NCI-H748 treated with DMSO at 0.1 percent for 48 hours (cell line): ENCODE results near the gene APMAP.

Experiments
- DNase-seq: peaks from one replicate; lab custom pipeline; 2025; lab: John Stamatoyannopoulos, UW

Gene APMAP

DNA sequence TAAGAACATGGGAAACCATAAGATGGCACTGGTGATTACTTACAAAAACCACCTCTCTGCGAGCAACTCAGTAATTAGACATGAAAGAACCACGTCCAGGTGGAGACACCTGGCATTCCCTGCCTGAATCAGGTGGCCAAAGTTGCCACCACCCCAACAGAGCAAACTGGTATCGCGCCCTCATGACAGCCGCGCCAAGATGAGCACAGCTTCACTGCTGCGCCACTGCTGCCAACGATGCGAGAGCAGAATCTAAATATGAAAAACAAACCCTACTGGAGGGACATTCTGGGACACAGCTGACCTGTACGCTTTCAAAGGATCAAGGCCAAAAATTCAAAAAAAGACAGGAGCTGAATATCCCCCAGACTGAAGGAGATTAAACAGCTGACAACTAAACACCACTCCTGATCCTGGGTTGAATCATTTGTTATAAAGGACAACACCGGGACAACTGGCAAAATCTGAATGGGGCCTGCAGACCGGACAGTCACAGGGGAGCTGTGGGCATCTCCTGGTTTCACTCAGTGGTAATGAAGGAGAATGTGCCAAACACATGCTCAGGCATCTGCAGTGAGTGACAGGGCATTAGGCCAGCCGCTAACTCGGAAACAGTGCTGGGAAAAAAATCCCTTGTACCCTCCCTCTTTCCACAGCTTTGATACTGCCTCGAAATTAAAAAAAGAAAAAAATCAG, 26.1 kb downstream of the APMAP start:
- no peak for DNase-seq

DNA sequence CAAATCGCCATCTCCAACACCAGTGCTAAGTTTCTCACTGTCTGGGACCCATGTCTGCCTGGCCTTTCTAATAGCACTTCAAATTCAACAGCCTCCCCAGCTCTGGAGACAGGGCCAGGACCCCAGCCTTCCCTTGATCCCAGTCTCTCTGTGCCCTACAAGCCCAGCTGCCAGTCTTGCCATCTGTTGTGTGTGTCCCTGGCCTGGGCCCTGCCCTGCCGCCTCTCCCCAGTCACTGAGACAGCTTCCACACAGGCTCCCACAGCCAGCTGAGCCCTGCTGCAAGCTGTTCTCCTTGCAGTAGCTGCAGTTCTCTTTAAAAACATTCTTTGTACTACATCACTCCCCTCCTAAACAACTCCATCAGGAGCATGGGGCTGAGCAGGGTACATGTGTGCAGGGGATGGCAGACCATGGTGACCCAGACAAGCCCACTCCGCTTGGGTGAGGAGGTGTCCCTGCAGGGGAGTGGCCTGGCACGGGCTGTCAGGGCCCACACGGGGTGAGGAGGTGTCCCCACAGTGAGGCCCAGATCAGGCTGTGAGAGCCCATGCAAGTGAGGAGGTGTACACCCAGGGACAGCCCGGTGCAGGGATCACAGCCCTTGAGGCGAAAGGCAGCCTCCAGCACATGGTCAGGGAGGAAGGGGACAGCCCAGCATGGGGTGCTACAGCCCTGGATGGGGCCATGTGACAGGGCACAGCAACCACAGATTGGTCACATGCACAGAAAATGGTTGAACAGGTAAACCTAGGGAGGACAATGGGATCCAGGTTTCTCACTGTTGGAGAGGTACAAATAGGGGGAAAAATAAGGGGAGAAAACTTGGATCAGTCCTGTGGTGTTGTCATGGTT, 27.3 kb downstream of the APMAP start:
- DNase-seq, result no peak

DNA sequence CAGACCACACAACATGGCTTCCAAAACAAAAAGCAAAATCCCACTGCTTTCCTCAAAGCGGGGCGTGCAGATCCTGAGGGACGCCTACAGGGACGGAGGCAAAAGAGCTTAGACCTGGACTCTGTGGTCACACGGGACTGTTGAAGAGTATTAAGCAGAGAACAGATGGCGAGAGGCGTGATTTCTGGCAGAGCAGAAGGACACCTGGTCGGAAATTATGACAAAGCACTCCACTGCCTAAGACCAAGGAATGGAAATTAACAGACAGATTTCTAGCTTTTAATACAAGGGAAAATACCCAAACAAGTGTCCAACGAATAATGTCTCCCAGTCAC, 28.1 kb downstream of the APMAP start:
- no peak for DNase-seq

DNA sequence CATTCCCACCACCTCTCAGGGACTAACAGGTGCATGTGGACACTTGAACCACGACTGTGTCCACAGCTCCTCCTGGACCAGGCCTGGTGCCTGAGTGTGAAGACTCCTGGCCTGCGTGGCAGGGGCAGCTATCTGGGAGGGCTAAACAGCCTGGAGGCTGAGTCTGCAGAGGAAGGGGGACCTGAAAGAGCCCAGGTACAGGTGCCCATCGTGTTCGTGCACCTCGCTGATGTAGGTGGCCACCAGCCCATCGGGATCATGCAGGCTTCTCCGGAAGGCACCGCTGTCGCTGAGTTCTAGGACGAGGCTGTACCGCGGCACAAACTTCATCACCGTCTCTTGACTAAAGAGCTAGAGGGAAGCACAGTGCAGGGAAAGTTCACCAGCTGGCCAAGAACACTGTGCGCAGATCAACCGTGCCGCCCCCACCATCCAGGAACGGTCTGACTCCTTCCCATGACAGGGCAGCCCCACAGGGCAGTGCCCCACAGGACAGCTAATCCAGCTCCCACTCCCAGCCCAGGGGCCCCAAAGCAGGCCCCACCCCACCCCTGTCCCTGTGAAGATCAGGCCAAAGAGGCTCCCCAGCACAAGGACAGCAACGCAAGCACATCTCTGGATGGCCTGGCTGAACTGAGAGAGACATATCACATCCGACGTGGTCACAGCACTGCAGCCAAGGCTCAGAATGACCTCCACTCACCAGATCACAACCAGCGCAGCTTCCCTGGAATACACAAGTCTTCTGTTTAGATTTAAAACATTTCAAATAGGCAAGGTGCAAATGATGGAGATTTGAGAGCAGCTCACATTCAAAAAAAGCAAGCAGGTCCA, 28.7 kb downstream of the APMAP start:
- DNase-seq, result no peak

DNA sequence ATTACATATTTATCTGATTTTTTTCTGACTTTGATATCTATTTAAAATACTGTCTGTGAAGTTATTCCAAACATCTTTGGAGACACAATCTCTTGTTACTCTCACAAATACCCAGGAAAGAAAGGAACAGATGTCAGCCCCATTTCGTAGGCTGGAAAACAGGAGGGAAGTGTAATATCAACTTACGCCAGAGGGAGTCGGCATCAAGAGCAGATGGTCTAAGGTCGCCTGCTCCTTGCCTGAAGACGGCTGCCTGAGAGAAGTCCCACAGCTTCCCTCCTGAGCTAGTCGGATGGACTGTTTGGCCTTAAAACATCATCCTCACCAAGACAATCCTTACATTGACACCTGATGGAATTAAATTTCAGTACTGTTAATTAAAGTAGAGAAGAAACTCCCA, 30.0 kb downstream of the APMAP start:
- DNase-seq, result no peak

DNA sequence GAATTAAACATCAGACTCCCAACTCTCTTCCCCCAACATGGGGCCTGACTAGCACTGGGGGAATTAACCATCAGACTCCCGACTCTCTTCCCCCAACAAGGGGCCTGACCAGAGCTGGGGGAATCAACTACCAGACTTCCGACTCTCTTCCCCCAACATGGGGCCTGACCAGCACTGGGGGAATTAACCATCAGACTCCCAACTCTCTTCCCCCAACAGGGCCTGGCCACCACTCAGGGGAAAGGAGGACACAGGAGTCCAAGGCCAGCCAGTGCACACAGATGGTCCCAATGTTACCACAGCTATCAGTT, 30.4 kb downstream of the APMAP start:
- no peak for DNase-seq

DNA sequence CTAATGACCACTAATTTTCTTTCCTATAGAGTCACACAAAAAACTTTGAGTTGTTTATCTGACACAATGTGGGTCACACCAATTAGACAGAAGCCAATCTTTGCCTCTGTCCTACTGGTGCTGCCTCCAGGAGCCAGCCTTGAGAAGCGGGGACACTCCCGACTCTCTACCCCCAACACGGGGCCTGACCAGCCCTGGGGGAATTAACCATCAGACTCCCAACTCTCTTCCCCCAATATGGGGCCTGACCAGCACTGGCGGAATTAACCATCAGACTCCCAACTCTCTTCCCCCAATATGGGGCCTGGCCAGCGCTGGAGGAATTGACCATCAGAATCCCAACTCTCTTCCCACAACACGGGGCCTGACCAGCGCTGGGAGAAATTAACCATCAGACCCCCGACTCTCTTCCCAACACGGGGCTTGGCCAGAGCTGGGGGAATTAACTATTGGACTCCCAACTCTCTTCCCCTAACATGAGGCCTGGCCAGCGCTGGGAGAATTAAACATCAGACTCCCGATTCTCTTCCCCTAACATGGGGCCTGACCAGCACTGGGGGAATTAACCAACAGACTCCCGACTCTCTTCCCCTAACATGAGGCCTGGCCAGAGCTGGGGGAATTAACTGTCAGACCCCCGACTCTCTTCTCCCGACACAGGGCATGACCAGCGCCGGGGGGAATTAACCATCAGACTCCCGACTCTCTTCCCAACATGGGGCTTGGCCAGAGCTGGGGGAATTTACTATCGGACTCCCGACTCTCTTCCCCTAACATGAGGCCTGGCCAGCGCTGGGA, 31.0 kb downstream of the APMAP start:
- no peak for DNase-seq

DNA sequence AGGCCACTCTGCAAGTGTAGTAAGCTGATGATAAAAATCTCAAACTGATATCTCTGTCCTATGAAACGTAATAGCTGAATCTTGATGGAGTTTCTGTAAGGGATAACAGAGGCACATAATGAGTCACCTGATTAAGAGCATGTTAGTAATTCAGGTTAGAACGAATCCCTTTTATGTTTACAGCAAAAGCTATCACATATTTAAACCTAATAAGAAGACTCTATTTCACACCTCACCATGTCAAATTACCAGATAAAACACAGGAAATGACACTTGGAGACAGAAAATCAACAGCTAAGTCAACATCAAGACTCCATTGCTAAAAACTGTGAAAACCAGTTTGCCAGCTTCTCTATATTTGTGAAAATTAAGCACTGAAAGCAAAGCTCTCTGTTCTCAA, 31.7 kb downstream of the APMAP start:
- peak; percentile 16 for DNase-seq

DNA sequence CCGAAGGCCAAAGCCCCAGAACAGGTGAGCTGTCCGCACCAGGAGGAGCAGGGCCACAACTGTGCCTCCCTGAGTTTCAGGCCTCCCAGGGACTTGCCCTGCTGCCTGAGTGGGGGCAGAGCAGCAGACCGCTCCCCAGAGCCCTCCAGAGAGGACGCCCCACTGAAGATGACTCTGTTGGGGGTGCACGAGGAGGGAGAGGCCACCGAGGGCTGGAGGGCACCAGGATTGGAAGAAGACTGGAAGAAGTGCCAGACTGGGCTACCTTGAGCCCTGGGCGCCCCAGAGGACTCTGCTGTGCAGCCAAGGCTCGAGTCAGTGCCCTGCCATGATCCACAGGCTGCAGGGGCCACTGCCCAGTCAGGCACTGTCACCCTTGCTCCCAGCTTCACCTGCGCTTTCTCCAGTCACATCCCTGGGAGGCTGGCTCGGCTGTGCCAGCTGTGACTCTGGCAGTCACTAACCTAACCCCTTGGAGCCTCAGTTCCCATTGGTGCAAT, 32.2 kb downstream of the APMAP start:
- DNase-seq, result no peak

DNA sequence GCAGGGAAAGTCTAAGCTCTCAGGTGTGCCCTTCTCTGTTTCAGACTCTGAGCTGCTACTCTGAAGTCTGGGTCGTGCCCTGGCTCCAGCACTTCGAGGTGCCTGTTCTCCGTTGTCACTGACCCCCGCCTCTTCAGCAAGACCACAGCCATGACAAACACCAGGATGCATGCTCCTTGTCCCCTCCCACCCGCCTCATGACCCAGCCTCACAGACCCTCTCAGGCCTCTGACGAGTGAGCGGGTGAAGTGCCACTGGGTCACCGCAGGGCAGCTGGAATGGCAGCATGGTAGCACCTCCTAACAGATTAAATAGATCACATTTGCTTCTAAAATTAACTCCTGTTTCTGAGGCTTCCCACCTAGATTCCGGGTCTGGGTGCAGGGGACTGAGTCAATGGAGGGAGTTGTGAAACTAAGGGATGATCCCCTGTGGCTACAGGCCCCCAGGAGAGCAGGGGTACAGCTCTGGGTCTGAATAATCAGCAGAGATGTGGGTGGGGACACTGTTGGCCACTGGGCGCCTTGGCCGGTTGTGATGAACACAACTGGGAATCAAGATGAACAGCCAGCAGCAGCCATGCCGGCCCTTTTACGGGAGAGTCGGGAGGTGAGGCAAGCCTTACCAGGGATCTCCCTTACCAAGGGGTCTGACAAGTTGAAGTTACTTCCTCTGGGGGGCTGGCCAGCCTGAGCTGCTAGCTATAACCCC, 32.8 kb downstream of the APMAP start:
- DNase-seq, result no peak

DNA sequence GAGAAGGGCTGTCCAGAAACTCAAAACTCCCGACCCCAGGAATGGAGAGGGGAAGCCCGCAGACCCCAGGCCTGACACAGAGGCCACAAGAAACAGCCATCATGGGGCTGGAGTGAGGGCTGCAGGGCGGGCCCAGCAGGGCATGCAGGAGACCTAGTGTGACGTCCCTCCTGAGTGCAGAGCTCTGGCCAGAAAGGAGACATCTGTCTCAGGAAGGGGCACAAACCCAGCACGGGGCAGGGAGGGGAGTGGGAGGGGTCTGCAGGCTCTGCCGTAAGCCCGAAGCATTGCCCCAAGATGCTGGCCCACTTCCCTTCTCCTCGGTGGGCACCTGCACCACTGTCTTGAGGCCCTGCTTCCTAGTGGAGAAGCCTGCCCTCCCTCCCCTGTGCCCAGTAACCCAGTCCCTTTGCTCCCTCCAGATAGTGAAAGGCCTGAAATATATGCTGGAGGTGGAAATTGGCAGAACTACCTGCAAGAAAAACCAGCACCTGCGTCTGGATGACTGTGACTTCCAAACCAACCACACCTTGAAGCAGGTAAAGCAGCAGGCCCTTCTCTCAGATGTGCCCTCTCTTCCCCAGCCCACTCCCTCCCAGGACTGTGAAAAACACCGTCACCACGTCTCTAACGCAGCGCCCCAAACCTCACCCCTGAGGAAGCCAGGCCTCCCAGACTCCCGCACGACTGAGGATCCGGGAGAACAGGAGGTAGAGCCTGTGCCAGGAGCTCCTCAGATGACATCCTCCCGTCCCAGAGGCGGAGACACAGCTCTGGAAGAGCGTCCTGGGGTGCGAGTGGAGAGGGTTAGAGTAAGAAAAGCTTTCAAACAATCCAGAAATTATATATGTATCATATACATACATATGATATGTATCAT, 33.8 kb downstream of the APMAP start:
- DNase-seq, result no peak

DNA sequence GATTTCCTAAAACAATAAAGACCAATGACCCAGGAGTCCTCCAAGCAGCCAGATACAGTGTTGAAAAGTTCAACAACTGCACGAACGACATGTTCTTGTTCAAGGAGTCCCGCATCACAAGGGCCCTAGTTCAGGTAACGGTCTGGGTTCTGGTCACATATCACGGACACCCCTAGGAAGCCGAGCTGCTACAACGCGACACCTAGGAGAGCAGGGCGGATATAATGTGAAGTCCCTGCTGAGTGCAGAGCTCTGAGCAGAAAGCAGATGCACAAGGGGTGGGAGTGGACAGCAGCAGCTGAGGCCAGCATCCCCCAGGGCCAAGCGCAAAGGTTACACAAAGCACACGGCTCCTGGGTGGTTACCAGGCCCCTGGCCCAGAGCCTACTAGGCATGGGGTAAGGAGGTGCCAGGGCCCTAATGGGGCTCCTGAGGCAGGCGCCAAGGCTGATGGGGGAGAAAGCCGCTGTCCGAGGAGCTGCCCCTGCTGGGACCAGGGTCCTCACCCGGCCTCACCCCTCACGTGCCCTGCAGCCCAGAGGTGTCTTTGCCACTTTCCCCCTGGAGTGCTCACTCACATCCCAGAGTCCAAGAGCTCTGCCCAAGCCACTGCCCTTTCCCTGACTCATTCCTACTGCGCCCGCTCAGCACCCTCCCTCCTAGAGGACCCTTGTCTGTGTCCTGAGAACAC, 35.1 kb downstream of the APMAP start:
- no peak for DNase-seq

DNA sequence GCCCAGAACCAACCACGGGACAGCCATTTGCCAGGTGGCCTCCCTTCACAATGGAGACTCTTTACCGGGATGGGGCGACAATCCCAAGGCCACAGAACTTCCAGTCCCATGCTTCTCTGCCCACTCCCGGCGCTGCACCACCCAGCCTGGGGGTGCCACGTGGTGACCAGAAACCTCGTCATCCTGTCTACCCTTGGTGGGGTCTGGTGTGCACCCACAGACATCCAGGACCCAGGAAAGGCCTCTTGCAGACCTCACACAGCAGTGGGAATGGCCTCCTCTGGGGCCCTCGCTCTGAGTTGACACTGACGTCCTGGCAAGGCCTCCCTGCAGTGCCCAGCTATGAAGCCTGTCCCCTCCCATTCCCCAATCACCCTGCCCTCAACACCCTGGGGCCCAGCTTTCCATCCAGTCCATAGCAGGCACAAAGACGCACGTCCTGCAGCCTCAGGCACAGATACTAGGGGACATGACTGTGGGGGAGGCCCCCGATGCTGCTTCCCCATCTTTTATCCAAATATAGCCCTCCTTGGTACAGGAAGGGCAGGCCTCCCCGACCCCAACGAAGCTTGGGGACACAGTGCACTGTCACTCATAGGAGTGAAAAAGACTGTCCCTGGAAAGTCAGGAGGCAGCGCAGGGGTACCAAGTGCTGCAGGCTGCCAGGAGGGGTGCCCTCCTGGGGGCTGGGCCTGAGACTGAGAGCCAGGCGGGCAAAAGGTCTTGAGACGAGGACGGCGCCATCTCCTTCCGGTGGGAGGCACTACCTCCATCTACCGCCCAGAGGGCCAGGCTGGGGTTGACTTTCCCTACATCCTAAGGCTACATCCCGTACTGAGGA, 36.3 kb downstream of the APMAP start:
- DNase-seq, result no peak

DNA sequence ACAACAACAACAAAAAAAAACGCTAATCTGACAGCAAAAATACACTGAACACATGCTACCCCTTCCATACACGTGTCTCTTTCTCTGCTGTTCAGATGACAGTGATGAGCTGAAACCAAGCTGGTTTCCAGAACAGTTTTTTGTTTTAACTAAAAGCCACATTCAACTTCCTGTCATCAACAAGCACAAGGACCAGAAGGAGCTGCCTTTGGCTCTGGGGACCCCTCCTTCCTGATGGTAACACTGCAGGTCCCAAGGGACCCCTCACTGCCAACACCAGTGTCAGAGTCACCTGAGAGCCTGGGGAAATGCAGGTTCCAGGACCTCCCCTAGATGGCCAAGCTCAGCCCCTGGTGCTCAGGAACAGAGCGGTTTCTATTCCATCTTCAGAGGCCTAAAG, 37.5 kb downstream of the APMAP start:
- DNase-seq, result no peak

DNA sequence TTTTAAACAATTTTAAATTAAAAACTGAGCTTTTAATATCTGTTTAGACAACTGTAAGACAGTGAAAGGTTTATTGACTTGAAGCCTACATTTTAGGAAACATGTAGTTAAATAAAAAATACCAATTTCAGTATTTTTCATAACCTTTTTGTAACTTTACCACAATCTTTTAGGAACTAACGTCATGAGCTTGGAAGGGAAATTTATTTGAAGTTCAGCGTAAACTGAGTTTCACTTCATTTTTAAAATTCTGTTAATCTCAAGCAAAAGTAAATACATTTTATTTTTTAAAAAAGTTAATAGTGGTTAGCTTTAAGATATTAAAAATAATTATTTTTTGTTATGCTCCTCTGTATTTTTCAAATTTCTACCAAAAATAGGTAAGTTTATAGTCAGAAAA, 38.0 kb downstream of the APMAP start:
- DNase-seq, result no peak

DNA sequence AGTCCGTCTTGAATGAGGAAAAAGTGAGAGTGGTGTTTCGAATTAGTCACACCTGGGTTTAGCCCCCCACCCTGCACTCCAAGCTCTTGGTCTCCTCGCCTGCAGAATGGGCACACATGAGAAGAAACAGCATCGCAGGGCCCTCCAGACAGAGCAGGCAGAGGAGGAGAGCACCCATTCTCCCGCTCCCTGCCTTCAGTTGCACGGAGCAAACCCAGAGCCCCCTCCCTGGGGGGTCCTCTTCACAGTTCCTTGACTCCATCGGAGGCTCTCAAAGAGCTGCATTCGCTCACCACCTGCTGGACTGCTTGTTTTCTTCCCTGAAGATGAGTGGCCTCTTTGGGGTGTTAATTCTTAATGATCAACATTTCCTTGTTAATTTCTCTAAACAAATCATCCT, 38.4 kb downstream of the APMAP start:
- no peak for DNase-seq

DNA sequence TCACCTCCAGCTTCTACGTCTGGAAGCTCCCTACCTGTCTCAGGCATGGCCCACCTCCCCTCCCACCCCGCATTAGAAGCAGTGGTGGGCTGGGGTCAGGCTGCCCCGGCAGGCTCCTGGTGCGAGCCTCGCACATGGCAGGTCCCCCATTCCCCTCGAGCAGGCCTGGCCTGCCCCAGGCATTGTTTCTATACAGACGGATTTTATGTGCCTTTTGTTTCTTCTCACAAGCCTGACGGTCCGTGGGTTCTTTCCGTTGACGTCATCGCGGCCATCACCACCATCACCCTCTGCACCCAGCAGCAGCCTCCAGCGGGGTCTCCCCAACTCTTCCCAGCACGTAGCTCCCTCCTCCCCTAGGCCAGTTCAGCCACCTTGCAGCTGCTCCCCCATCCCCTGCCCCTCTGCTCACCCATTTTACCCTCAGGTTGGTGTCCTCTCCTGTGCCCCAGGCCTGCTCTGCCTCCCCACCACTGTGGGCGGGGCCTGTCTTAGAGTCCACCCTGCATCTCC, 38.9 kb downstream of the APMAP start:
- DNase-seq, result no peak

DNA sequence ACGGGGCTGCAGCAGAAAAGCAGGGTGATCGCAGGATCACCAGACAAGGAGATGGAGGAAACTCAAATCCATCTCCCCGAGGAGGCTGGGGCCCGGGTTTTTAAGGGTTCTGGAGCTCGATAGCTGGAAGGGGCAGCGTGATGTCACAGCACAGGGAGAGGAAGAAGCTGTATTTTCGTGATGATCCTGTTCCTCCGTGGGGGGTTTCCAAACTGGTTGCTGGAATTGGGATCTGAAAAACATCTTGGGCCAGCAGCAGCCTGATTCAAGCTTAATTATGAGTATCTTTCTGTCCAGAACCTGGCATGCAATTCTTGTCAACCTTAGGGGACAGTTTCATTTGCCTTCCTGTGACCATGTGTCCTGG, 39.4 kb downstream of the APMAP start:
- DNase-seq, result no peak
